SK-N-SH (cell line): ENCODE results near the gene PCAT6. TPM values are rescaled to one million over a fixed set of nuclear protein-coding genes. Genes with fewer than 3 reads are reported as not detected.

ENCODE experiments used
- CTCF ChIA-PET: fragments of 300-600, 350-600 bp; formaldehyde crosslinking; extraction: SDS; loops from one replicate; lab custom pipeline; 2021; lab: Yijun Ruan, JAX
- POLR2A ChIA-PET: fragments of 350-600 bp; sonication (Branson Sonifier 250); formaldehyde crosslinking; extraction: SDS; loops from one replicate; lab custom pipeline; 2020; ENCODE audit warnings: antibody characterized with exemption, inconsistent platforms; lab: Yijun Ruan, JAX
- DNase-seq: peaks from one replicate; pipeline ENCODE4 v3.0.0; 2012
- H2AFZ ChIP-seq: fragments of 200-600 bp; sonication (generic); 2 replicates; pipeline ENCODE4 v1.8.1; 2016; ENCODE audit warnings: antibody characterized with exemption, mild to moderate bottlenecking, low read depth
- H3F3A ChIP-seq: fragments of 200-600 bp; sonication (generic); replicated peaks from 2 replicates; pipeline ENCODE3; 2016; ENCODE audit warnings: antibody characterized with exemption, mild to moderate bottlenecking; ENCODE audit not compliant: insufficient read depth
- H3K27ac ChIP-seq, 2 experiments: fragments of 200-500 bp in 1 of 2; fragments of 200-600 bp in 1 of 2; sonication (Bioruptor generic) in 1 of 2; sonication (generic), shearing (Covaris generic) in 1 of 2; 2 replicates each; pipeline versions ENCODE4 v1.5.1 to v1.6.1; 2014 to 2016; ENCODE audit warnings: low read depth in 2 of 2, inconsistent platforms in 1 of 2, low read length in 1 of 2, mild to moderate bottlenecking in 1 of 2, mixed read lengths in 1 of 2
- H3K27me3 ChIP-seq: fragments of 200-600 bp; sonication (generic), shearing (Covaris generic); 2 replicates; pipeline ENCODE4 v1.6.1; 2016; ENCODE audit warnings: mixed run types; ENCODE audit not compliant: insufficient read depth
- H3K36me3 ChIP-seq, 2 experiments: fragments of 200-500 bp in 1 of 2; fragments of 200-600 bp in 1 of 2; sonication (Bioruptor generic) in 1 of 2; sonication (generic) in 1 of 2; replicated peaks in 1 of 2; 2 replicates each; pipeline versions ENCODE3 to v1.5.1; 2014 to 2016; ENCODE audit warnings: low read length in 1 of 2, mild to moderate bottlenecking in 1 of 2; ENCODE audit not compliant: insufficient read depth in 2 of 2, control insufficient read depth in 1 of 2
- H3K4me1 ChIP-seq, 2 experiments: fragments of 200-500 bp in 1 of 2; fragments of 200-600 bp in 1 of 2; sonication (Bioruptor generic) in 1 of 2; sonication (generic), shearing (Covaris generic) in 1 of 2; 2 replicates each; pipeline versions ENCODE4 v1.5.1 to v1.6.1; 2014 to 2016; ENCODE audit warnings: low read depth in 1 of 2, low read length in 1 of 2, mixed run types in 1 of 2; ENCODE audit not compliant: insufficient read depth in 2 of 2, control insufficient read depth in 1 of 2
- H3K4me2 ChIP-seq: fragments of 200-600 bp; sonication (generic), shearing (Covaris generic); 2 replicates; pipeline ENCODE4 v1.6.1; 2017; ENCODE audit warnings: mixed run types
- H3K4me3 ChIP-seq, 2 experiments: fragments of 200-500 bp in 1 of 2; fragments of 200-600 bp in 1 of 2; sonication (Bioruptor generic) in 1 of 2; sonication (generic), shearing (Covaris generic) in 1 of 2; 2 replicates each; pipeline versions ENCODE4 v1.5.1 to v1.8.1; 2014 to 2016; ENCODE audit warnings: low read depth in 2 of 2, inconsistent platforms in 1 of 2, low read length in 1 of 2, mild to moderate bottlenecking in 1 of 2, mixed read lengths in 1 of 2, moderate library complexity in 1 of 2
- H3K79me2 ChIP-seq: fragments of 200-600 bp; sonication (generic); 2 replicates; pipeline ENCODE4 v1.8.1; 2017; ENCODE audit warnings: mild to moderate bottlenecking; ENCODE audit not compliant: insufficient read depth
- H3K9ac ChIP-seq: fragments of 200-600 bp; sonication (generic); 2 replicates; pipeline ENCODE4 v1.6.1; 2017; ENCODE audit warnings: mixed run types
- H3K9me2 ChIP-seq: fragments of 200-600 bp; sonication (generic); 2 replicates; pipeline ENCODE4 v1.6.1; 2017; ENCODE audit warnings: mixed run types
- H3K9me3 ChIP-seq: fragments of 200-600 bp; sonication (generic); 2 replicates; pipeline ENCODE4 v1.6.1; 2017; ENCODE audit warnings: mixed run types, mild to moderate bottlenecking, moderate library complexity
- H4K20me1 ChIP-seq: fragments of 200-600 bp; sonication (generic); 2 replicates; pipeline ENCODE4 v1.6.1; 2017; ENCODE audit warnings: mild to moderate bottlenecking, mixed run types; ENCODE audit not compliant: insufficient read depth
- CTCF ChIP-seq: fragments of 200-600 bp; sonication (generic); IDR thresholded peaks from 2 replicates; pipeline ENCODE4 v1.6.1; 2017; ENCODE audit warnings: antibody characterized with exemption, mild to moderate bottlenecking, moderate library complexity
- EP300 ChIP-seq, 2 experiments: IDR thresholded peaks; 2 replicates each; pipeline versions ENCODE4 v1.4.0 to v1.6.1; 2012; ENCODE audit warnings: borderline replicate concordance in 1 of 2, low read depth in 1 of 2, low read length in 1 of 2
- FOSL2 ChIP-seq: IDR thresholded peaks from 2 replicates; pipeline ENCODE4 v1.4.0; 2012; ENCODE audit warnings: low read depth, mild to moderate bottlenecking, moderate library complexity, borderline replicate concordance
- FOXM1 ChIP-seq: IDR thresholded peaks from 2 replicates; pipeline ENCODE4 v1.4.0; 2012; ENCODE audit warnings: low read depth, mild to moderate bottlenecking
- GABPA ChIP-seq: IDR thresholded peaks from 2 replicates; pipeline ENCODE4 v1.4.0; 2012; ENCODE audit warnings: low read depth, mild to moderate bottlenecking
- IRF3 ChIP-seq: fragments of 150-350 bp; IDR thresholded peaks from 2 replicates; pipeline ENCODE4 v1.6.1; 2016; ENCODE audit warnings: mild to moderate bottlenecking, low read depth, low read length
- JUND ChIP-seq: IDR thresholded peaks from 2 replicates; pipeline ENCODE4 v1.4.0; 2012
- NFIC ChIP-seq: IDR thresholded peaks from 2 replicates; pipeline ENCODE4 v1.4.0; 2012; ENCODE audit warnings: borderline replicate concordance
- NRF1 ChIP-seq: IDR thresholded peaks from 2 replicates; pipeline ENCODE4 v1.6.1; 2012; ENCODE audit warnings: low read depth, mild to moderate bottlenecking, low read length
- POLR2AphosphoS5 ChIP-seq: IDR thresholded peaks from 2 replicates; pipeline ENCODE4 v1.6.1; 2012; ENCODE audit warnings: low read depth, low read length
- RFX5 ChIP-seq: IDR thresholded peaks from 2 replicates; pipeline ENCODE4 v1.6.1; 2012; ENCODE audit warnings: mild to moderate bottlenecking, improper control_type of control experiment, low read length
- RXRA ChIP-seq: IDR thresholded peaks from 2 replicates; pipeline ENCODE4 v1.4.0; 2012; ENCODE audit warnings: low read depth, mild to moderate bottlenecking, borderline replicate concordance
- SIN3A ChIP-seq: IDR thresholded peaks from 2 replicates; pipeline ENCODE4 v1.6.1; 2012; ENCODE audit warnings: low read depth, mild to moderate bottlenecking, low read length, moderate library complexity, borderline replicate concordance
- TAF1 ChIP-seq: IDR thresholded peaks from 2 replicates; pipeline ENCODE4 v1.6.1; 2012; ENCODE audit warnings: low read depth, mild to moderate bottlenecking, low read length, moderate library complexity, borderline replicate concordance
- YY1 ChIP-seq: IDR thresholded peaks from 2 replicates; pipeline ENCODE4 v1.4.0; 2012; ENCODE audit warnings: low read depth, mild to moderate bottlenecking
- WGBS: methylation state at CpG from one replicate; pipeline ENCODE4 v1.1.6; 2017; ENCODE audit warnings: low lambda C conversion rate; 5-methylcytosine and 5-hydroxymethylcytosine counted together
- polyA plus RNA-seq, 3 experiments: library from polyadenylated mRNA; depleted of rRNA; stranded (reverse); fragments of >200 nt; gene quantifications; 2 replicates each; pipeline ENCODE4 v1.2.3, GENCODE V29; 2012
- TF ChIP-seq, protein P1 (sequence below): IDR thresholded peaks from 2 replicates; pipeline ENCODE4 v1.4.0; 2012; ENCODE audit warnings: low read depth, borderline replicate concordance
- TF ChIP-seq, protein P2 (sequence below): IDR thresholded peaks from 2 replicates; pipeline ENCODE4 v1.4.0; 2012; ENCODE audit warnings: low read depth

The PCAT6 gene
- polyA plus RNA-seq, 1 of the 3 experiments (the other 2 are of a cell fraction), result 6.9 TPM

DNA sequence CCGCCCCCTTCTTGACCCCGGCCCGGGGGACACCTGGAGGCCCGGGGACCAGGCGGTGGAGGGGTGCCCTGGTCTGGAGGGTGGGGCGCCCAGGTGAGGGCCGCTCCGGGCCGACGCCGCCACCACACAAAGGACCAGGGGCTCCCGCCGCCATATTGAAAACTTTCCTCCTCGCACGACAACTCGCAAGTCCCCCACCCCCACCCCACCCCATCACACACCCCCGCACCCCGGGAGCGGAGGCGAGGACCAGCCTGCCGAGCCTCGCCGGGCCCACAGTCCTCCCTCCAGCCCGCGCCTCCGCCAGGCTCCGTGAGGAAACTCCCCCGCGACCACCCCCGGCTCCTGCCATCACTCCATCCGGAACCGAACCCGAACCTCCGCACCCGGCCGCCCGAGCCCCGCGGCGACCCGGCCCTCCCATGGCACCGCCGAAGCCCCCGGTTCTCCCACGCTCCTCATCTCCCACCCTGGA lies 3.3 kb upstream of the PCAT6 start:
- TF ChIP-seq TAF1 (peak; percentile 53; the same call in 1 of the 2 replicates), GABPA (no peak), JUND (no peak), NRF1 (no peak), RXRA (no peak), FOXM1 (no peak), POLR2AphosphoS5 (no peak), NFIC (no peak), YY1 (peak; percentile 83), SIN3A (no peak), FOSL2 (no peak), IRF3 (no peak), EP300 (IDR thresholded peaks at IDR 0.05; ENCODE audit: borderline replicate concordance in 1 of 2, low read depth in 1 of 2, low read length in 1 of 2) (no peak), CTCF (no peak), RFX5 (no peak)
- TF ChIP-seq, protein P1, sequence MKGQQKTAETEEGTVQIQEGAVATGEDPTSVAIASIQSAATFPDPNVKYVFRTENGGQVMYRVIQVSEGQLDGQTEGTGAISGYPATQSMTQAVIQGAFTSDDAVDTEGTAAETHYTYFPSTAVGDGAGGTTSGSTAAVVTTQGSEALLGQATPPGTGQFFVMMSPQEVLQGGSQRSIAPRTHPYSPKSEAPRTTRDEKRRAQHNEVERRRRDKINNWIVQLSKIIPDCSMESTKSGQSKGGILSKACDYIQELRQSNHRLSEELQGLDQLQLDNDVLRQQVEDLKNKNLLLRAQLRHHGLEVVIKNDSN, result no peak
- TF ChIP-seq, protein P2, sequence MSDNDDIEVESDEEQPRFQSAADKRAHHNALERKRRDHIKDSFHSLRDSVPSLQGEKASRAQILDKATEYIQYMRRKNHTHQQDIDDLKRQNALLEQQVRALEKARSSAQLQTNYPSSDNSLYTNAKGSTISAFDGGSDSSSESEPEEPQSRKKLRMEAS, result no peak
- peaks cover 57% of the 10 kb centered on the region for H3K79me2 ChIP-seq
- H3K9me3 ChIP-seq, result no peaks in the 10 kb centered on the region
- H3K4me1 ChIP-seq, result peaks cover 27 to 38% of the 10 kb centered on the region in 2 experiments; a peak in 3 of 4 replicates
- peaks cover 12% of the 10 kb centered on the region for H3F3A ChIP-seq
- ChIA-PET CTCF (no interaction called here), POLR2A (interaction anchor here (0.6 to 1.2 kb wide), 4 partner anchors 14 to 1880 kb away, joined by 3 to 4 read pairs (median 3); no protein-coding TSS in a partner anchor)
- peak overlapping the region; percentile 72 to 93 for H3K27ac ChIP-seq
- no peaks in the 10 kb centered on the region for H3K27me3 ChIP-seq
- H4K20me1 ChIP-seq, result peaks cover 44% of the 10 kb centered on the region
- no peaks in the 10 kb centered on the region for H3K36me3 ChIP-seq
- DNase-seq, result peak; percentile 90
- no peak overlapping the region for H2AFZ ChIP-seq
- WGBS, result 0% methylated on average over 4 of the region's 45 CpGs
- peak overlapping the region; percentile 96 to 99 for H3K4me3 ChIP-seq
- H3K4me2 ChIP-seq, result peak overlapping the region; percentile 86
- H3K9me2 ChIP-seq, result no peaks in the 10 kb centered on the region
- H3K9ac ChIP-seq, result peak overlapping the region; percentile 93
